ENCODE data around the gene CAMSAP2. TPM values are rescaled to one million over a fixed set of nuclear protein-coding genes. Genes with fewer than 3 reads are reported as not detected.
A peak's percentile ranks its signal among the peaks of the same experiment; 100 is the strongest.

Gene CAMSAP2
- total RNA-seq, 1 experiment from 2014 or later: 14.2 TPM

DNA sequence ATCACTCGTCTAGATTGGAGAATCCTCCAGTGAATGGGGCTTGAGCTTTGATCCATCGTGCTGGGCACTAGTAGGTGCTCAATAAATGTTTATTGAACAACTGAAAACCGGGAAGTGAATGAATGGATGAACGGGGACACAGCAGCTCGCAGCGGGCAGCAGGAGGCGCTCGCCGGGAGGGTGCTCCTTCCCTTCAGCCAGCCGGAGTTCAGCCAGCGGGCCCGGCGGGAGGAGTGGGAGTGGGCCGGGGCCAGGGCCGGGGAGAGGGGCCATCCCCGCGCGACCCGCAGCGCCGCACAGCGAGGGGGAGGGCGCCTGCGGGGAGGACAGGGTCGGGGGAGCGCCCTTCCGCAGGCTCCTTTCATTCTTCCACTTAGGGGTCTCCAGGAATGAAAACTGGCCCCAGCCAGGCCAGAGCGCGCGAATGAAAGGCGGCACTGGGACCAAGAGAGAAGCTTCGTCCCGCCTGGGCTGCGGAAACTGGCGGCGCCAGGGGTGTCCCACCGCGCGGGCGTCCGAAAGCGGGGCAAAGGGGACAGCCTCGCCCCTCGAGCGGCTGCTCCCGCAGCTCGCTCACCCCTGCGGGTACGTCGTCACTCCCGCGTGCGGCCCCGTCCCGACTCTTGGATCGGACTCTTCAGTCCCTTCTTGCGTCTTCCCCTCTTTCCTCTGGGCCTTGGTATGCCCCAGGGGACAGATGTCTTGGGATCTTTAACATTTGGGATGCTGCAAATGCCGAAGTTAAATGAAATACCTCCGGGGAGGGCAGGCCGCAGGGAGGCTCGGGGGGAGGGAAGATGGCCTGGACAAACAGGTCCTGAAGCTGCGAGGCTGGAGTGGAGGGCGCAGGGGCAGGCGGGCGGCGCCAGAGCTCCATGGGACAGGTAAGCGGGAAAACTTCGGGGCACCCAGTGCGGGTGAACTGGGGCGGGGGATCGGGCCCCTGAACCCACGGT lies 152.4 kb downstream of the CAMSAP2 start:
- DNase-seq (ENCODE audit: low spot score): peak; percentile 34
- in situ Hi-C loops (cut with HindIII; ENCODE audit: low sequenced_read_pairs): no loop called here

DNA sequence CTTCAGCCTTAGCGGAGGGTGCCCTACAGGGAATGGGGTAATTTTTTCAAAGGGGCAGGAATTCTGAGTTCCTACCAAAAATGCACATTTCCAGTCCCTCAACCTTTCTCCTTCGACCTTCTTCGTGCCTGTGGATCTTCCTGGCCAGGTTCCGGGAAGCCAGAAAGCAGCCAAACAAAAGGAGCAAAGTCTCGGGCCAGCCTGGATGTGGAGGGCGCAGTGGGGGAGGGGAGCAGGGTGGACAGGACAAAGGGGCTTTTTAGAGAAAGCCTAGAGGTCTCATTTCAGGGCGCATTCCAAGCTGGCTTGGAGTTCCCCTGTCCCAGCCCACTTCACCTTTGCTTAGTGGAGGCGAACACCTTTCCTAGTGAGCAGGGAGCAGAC lies 153.1 kb downstream of the CAMSAP2 start:
- in situ Hi-C loops (cut with HindIII; ENCODE audit: low sequenced_read_pairs): no loop called here
- DNase-seq (ENCODE audit: low spot score): no peak

DNA sequence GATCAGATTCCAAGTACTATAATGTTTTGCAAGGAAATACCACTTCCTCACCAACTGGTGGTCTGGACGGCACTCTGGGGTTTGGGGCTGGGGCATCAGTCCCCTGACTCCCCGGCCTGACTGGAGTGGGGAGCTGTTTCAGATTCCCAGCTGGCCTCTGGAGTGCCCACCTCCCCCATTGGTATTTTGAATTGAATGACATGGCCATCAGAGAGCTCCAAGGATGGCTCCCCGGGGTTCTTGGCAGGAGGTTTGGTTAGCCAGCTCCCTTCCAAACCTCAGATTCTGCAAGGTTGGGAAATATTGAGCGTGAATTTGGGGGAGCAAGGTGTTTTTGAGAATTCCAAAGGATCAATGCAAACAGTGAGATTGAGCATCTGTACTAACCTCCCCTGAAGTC lies 153.9 kb downstream of the CAMSAP2 start:
- DNase-seq (ENCODE audit: low spot score): no peak

DNA sequence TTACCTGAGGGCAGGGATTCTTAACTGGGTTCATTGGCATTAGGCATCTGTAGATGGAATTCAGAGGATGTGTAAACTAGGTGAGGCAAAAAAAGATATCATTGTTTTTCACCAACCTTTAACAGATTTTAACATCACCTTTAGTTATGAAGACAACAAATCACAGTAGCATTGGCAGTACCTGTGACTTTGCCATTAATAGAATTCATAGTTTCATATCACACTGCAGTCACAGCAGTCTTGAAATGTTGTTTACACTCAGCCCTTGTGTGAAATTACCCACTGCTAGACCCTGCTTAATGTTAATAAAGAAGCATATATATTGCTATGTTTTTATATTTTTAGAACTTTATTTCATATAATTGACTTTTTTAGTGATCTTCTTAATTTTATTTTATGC lies 154.3 kb downstream of the CAMSAP2 start:
- in situ Hi-C loops (cut with HindIII; ENCODE audit: low sequenced_read_pairs): no loop called here
- DNase-seq (ENCODE audit: low spot score): no peak

More for the DNA sequence above, 153.9 kb downstream of the CAMSAP2 start:
- in situ Hi-C loops (cut with HindIII; ENCODE audit: low sequenced_read_pairs): no loop called here

DNA sequence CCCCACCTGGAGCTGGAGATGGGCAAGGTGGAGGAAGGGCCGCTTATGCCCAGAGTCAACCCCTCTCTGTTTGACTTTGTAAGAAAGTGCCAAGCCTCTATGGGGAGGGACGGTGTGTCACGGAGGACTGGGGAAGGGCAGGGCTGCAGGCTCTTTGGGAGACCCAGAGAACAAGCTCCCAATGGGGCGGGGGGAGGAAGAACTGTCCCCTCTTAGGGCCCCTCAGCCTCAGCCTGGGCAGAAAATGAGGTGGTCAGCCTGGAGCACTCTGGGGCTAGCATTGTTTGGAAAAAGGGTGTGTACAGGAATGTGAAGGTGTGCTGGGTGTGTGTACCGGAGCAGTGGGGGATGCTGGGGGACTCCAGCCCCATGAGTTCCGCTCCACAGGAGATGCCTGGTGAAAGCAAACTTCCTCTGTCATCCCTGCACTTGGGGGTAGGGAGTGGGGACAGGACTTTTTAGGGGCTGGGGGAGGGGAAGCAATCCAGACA lies 154.8 kb downstream of the CAMSAP2 start:
- in situ Hi-C loops (cut with HindIII; ENCODE audit: low sequenced_read_pairs): no loop called here

DNA sequence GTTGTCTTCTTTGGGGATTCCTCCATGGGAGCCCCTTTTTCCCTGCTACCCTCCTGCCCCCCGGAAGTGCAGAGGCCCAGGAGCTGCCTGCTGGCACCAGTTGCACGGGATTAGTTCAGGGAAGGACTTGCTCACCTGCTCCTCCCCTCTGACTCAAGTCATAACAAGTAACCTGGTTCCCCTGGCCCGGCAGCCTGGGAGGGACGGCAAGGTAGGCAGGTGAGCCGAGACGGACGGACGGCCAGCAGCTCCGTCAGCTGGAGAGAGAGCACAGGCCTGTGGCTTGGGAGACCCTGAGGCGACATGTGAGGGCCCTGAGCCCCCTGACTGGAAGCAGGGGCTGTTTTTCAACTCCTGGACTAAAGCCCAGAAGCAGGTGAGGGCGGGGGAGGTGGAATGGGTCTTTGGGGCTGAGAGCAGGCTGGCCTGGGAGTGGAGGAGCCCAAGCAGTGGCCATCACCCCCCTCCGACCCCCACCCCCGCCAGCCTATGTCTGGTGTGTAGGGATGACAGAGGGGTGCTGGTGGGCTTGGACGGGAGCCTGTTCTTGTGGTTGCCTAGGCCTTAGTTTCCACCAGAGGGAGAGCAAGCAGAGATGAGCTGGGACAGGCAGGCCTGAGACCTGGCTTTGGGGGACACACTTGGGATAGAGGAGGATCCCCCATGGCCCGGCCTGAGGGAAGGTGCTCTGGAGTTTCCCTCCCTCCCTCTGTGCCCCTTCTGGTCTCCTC lies 156.2 kb downstream of the CAMSAP2 start, which contains the start of gene INAVA:
INAVA (plus strand) TSS at position 189 of the 731 bp plus-strand sequence. CDS start 3,501 bp downstream, outside the sequence.
- in situ Hi-C loops (cut with HindIII; ENCODE audit: low sequenced_read_pairs): no loop called here
- no peak for DNase-seq (ENCODE audit: low spot score)

More for the DNA sequence above, 154.8 kb downstream of the CAMSAP2 start:
- no peak for DNase-seq (ENCODE audit: low spot score)

DNA sequence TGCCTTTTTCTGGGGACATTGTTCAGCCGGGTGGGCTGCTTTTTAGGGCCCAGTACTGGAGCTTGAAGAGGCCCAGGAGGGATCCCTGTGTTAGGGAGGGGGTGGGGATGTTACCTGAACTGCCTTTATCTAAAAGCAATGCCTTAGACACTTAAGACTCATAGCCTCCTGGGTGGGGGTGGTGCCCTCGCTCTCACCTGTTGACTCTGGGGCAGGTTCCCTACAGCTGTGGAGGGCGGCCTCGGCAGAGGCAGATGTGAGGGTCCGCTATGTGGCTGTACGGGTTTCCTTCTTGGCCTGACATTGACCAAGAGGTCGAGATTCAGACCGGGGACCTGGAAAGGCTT lies 156.7 kb downstream of the CAMSAP2 start:
- DNase-seq (ENCODE audit: low spot score): no peak
- in situ Hi-C loops (cut with HindIII; ENCODE audit: low sequenced_read_pairs): no loop called here

DNA sequence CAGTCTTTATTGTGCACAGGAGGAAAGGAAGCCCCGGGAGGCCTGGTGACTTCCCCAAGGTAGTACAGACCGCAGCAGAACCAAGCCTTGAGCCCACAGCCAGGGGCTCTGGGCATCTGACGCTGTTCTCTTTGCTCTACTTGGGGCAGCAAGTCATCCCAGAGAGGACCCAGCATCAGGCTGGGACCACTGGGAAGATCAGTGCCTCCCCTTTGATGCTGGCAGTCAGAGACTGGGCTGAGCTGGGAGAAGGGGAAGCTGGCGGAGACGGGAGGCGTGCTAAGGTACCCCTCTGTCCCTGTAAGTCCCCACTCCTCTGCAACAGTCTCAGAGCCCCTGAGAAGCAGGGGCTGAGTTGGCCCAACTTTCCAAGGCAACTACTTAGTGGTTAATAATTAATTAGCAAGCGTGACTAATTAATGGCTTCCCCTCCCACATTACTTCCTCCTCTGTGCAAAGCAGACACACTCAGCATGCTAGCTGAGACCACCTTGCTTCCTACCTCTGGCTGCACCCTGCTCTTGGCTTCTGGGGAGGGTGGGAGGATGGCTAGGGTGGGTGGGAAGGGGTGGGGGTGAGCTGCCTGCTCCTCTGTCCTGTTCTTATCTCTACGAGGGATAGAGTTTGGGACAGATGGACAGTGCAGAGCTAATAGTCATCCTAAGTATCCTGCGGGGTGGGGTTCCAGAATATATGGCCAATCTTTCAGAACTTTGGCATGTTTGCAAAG lies 157.3 kb downstream of the CAMSAP2 start:
- DNase-seq (ENCODE audit: low spot score): no peak
- in situ Hi-C loops (cut with HindIII; ENCODE audit: low sequenced_read_pairs): no loop called here

DNA sequence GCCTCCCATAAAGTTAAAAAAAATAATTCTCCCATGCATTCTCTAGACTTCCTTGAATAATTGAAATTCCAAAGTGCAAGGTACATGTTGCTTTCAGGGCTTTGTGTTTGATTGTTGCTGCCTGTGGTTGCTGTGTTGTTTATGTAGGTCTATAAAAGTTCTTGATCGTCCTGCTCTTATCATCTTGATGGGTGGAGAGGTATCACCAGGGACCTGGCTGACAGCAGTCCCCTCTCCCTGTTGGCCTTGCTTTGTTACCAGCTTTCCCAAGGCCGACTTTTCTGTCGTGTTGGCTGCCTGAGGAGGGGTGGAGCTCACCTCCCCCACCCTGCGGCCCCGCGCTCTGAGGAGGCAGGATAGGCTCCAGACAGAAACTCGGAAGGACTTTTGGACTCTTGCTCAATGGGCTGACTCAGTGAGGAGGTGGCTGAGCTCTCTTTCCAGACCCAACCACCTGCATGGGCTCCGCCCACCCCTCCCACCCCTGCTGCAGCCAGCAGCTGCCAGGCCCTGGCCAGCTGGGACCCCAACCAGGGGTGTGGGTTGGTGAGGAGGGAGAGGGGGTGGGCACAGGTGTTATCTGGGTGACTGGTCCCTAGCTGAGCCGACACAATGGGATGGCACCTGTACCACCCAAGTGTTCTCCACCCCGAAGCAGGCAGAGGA lies 158.0 kb downstream of the CAMSAP2 start:
- in situ Hi-C loops (cut with HindIII; ENCODE audit: low sequenced_read_pairs): no loop called here
- no peak for DNase-seq (ENCODE audit: low spot score)

DNA sequence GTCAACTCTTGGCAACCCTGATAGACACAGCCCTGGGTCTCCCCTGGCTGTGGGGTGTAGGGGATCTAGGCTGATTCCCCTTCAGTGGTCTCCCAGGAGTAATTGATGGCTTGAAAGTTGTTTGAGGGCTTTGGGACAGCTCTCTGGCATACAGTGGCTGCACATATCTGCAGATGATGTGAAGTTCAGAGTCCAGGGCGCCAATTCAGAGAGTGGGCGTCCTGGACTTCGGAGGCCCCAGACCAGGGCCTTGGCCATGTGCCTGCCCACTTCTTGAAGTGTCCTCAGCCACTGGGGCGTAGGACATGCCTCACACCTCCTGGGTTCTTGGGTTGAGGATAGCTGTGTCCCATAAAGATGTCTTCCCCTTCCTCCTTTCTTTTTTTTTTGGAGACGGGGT lies 158.6 kb downstream of the CAMSAP2 start:
- DNase-seq (ENCODE audit: low spot score): no peak
- in situ Hi-C loops (cut with HindIII; ENCODE audit: low sequenced_read_pairs): no loop called here

DNA sequence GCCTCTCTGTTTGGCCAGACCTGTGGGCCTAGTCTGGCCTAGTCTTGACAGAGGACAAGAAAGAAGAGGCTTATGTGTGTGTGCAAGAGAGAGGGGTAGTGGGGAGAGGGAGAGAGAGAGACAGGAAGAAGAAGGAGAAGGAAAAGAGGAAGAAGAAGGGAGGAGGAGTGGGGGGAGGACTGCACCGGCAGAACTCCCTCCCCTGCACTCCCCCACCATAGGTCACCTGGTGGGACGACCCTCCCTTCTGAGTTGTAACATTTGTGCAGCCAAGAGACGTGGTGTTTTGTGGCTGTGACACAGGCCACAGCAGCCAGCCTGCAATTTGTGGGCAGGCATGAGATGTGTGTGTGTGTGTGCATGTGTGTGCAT lies 160.3 kb downstream of the CAMSAP2 start:
- DNase-seq (ENCODE audit: low spot score): no peak
- in situ Hi-C loops (cut with HindIII; ENCODE audit: low sequenced_read_pairs): no loop called here

DNA sequence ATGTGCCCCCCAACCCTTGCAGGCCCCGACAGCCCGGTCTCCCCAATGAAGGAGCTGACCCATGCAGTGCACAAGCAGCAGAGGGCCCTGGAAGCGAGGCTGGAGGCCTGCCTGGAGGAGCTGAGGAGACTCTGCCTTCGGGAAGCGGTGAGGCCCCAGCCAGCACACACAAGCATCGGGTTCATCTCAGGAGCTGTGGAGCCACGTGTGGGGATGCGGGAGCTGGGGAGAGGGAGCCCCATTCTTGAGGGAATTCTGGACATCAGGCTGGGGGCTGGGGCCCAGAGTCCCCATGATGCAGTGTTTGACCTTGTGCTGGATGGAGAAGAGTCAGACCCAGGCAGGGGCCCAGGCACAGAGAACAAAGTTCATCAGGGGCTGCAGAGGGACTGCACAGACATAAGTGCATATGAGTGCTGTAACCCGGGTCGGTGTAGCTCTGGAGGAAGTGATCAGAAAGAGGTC lies 160.8 kb downstream of the CAMSAP2 start:
- DNase-seq (ENCODE audit: low spot score): no peak
- in situ Hi-C loops (cut with HindIII; ENCODE audit: low sequenced_read_pairs): no loop called here

DNA sequence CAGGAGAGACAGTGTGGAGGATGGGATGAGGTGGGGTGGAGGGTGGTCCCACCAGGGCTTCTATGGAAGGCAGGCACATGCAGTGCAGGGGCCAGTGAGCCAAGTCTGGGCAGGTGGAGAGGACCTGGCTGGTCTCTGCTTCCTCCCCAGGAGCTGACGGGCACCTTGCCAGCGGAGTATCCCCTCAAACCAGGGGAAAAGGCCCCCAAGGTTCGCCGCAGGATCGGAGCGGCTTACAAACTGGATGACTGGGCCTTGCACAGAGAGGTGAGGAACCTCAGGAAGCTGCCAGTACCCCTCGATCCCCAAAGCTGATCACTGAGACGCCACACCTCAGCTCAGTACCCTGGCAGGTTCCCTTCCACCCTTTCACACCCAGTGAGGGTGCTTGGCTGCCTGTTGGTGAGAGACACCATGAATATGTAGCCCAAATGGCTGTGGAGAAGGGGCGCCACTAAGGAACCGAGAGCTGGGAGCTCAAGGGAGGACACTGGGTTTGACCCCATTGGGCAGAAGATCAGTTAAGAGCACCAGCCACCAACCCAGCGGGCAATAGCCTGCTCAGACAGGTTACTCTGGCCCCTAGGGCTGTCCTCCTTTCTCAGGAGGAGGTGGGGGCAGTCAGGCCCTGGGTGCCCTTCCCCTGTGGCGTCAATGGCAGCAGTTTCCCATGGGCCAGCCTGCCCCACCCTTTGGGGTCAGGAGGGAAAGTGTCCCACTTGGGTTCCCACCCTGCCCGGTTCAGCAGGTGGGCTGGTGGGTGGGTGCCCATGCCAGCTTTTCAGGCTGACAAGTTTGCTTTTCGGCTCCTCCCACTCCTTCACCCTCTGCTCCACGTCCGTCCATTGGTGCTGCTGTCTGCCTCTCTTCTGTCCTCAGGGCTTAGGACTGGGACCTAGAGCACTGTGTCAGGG lies 161.5 kb downstream of the CAMSAP2 start:
- DNase-seq (ENCODE audit: low spot score): no peak
- in situ Hi-C loops (cut with HindIII; ENCODE audit: low sequenced_read_pairs): no loop called here

DNA sequence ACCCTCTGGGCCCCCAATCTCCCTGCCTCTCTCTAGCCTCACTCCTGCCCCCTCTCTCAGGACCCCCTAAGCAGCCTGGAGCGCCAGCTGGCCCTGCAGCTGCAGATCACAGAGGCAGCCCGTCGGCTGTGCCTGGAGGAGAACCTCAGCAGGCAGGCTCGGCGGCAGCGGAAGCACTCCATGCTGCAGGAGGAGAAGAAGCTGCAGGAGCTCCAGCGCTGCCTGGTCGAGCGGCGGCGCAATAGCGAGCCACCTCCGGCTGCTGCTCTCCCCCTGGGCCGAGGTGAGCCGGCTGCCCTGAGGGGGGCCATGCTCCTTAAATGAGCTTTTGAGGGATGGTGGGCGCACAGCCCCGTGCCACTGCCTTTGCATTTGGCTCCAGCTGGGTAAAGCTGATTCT lies 162.2 kb downstream of the CAMSAP2 start:
- DNase-seq (ENCODE audit: low spot score): no peak

DNA sequence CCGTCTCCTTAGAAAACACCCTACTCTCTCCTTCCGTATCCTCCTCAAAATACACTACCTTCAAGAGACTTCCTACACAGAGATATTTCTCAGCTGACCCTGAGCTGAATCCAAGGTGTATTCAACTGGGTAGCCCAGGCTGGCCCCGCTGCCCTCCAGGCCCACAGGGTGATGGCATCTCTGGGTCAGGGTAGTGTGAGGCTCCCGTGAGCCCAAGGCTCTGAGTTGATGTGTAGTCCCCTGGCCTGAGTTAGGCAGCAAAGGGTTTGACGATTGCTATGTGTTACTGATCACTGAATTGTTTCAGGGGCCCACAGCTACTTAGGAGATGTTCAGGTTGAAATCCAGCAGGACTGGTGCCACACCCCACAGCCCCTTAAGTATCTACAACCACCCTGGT lies 162.7 kb downstream of the CAMSAP2 start:
- in situ Hi-C loops (cut with HindIII; ENCODE audit: low sequenced_read_pairs): no loop called here
- no peak for DNase-seq (ENCODE audit: low spot score)

More for the DNA sequence above, 162.2 kb downstream of the CAMSAP2 start:
- in situ Hi-C loops (cut with HindIII; ENCODE audit: low sequenced_read_pairs): no loop called here

DNA sequence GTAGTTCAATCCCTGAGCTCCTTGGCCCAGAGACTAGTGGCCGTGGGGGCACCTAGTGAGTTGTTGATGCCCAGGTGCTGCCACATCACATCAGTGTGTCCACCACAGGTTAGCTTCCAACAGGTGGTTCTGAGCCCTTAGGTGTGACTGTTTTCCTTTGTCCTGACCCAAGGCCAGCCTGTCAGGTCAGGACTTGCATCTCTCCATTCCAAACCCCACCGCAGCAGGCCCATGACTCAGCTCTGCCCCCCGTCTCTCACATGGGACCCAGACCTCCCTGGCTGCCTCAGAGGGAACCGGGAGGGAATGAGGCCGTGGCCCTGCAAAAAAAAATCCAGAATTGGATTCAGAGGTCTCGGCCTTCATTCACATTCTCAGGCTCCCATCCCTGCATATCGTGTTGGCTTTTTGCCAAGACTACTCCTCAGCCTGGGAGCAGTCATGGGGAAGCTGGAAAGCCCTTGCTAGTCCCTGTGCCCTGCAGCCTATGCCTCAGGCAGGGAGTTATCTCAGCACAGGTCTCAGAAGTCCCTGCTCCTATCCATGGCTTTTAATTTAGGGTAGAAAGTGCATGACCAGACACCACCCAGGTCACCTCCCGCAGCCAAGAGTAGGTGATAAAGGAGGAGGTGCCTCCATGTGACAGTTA lies 163.2 kb downstream of the CAMSAP2 start:
- in situ Hi-C loops (cut with HindIII; ENCODE audit: low sequenced_read_pairs): no loop called here
- DNase-seq (ENCODE audit: low spot score): no peak

DNA sequence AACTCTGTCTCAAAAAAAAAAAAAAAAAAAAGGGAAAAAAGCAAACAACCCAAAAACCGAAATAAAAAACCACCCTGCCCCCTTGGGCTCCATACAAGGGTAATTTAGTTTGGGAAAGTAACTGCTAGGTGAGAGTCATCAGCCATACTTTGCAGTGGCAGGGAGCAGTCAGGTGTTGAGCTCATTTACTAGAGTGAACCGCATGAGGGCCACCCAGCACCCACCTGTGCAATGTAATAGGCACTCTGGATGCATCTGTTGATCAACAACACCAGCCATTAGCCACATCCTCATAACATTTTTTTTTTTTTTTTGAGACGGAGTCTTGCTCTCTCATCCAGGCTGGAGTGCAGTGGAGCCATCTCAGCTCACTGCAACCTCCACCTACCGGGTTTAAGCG lies 165.1 kb downstream of the CAMSAP2 start:
- in situ Hi-C loops (cut with HindIII; ENCODE audit: low sequenced_read_pairs): no loop called here
- no peak for DNase-seq (ENCODE audit: low spot score)

DNA sequence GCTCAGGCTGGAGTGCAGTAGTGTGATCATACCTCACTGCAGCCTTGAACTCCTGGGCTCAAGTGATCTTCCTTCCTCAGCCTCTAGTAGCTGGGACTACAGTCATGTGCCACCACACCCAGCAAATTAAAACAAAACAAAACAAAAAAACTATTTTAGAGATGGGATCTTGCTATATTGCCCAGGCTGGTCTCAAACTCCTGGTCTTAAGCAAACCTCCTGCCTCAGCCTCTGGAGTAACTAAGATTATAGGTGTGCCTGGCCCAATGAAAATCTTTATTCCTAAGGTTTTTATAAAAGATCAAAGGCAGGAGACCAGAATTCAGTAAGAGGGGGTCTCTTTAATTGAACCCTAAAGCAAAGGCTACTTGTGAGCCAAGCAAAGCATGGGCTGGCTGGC lies 166.1 kb downstream of the CAMSAP2 start:
- no peak for DNase-seq (ENCODE audit: low spot score)
- in situ Hi-C loops (cut with HindIII; ENCODE audit: low sequenced_read_pairs): no loop called here
